GM12801 (cell line): ENCODE data around the gene DMRTC2.

Source experiments
- CTCF ChIP-seq: IDR thresholded peaks from one replicate; pipeline ENCODE4 v1.5.1; 2011; ENCODE audit warnings: control low read depth; ENCODE audit not compliant: insufficient read length; ENCODE audit errors: extremely low read depth

The DMRTC2 gene

GRCh38 chr19:41872384-41872774 lies 27.5 kb downstream of the DMRTC2 start:
- no peak for TF ChIP-seq CTCF

GRCh38 chr19:41872775-41873647 lies 28.2 kb downstream of the DMRTC2 start:
- TF ChIP-seq CTCF, result no peak

GRCh38 chr19:41876847-41877832 lies 32.3 kb downstream of the DMRTC2 start, which contains the start of gene CD79A:
TSS of gene CD79A (plus strand) at chr19:41877279. CDS start at chr19:41877305, 26 bp downstream.
- TF ChIP-seq CTCF, result no peak

GRCh38 chr19:41877916-41878905 lies 33.4 kb downstream of the DMRTC2 start:
- no peak for TF ChIP-seq CTCF

GRCh38 chr19:41879080-41879479 lies 34.2 kb downstream of the DMRTC2 start:
- TF ChIP-seq CTCF, result no peak

- TF ChIP-seq CTCF, result no peak
Measured at GRCh38 chr19:41879670-41880328, 35.0 kb downstream of the DMRTC2 start.
